GM21367 (cell line): ENCODE results near the gene INO80C.

Source experiments
- ATAC-seq: cut with Tn5 transposase; IDR thresholded peaks from one replicate; pipeline ENCODE4 v1.9.1; 2021; ENCODE audit not compliant: unreplicated experiment

The INO80C gene

DNA sequence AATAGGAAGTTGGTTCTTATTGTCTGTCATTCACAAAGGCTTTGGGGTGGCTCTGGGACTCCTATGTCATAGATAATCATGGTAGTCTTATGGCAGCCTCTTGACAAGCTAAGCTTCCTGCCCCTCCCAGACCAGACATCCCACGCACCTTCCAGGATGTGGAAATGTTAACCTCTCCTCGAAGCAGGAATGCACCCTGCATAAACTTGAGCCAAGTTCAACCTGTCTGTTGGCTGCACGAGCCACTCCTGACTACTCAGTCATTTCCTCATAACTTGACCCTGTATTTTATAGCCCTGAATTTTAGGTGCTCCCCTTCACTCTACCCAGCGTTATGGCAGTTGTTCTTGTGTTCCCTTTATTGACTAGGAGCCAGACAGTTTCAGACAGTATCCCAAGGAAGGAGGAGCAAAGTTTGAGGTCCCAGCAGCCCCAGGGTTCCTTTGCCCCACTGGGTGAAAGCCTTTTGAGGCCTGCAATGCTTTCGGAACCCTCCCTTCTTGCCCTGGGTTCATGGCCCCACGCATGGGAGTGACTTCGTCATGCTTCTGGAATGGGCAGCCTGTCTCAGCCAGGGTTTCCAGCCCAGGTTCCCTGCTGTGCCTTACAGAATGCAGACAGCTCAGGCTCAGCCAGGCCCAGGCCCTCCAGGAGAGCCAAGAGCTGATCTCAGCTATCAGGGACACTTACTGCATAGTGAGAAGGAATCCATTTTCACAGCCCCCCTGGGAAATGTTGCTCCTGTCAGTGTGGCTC, 15.6 kb upstream of the INO80C start:
- ATAC-seq = no peak

GRCh38 chr18:35512761-35513160, 15.0 kb upstream of the INO80C start:
- ATAC-seq = no peak

DNA sequence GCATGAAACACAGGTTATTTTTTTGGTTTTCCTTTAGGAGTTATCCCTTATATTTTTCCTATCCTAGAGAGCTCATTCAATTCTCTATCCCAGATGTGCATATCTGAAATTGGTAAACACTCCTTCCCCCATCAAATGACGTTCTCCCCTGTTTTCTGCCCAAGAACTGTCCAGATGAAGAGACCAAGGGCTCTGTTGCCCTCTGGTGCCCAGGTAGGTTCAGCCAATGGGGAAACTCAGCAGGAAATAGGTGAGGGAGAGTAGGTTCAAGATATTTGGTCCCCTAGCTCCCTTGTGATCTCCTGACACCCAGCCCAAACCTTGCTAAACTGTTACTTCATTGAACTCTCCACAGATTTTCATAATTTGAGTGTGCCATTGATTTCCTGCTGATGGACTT, 14.1 kb upstream of the INO80C start:
- ATAC-seq = no peak

GRCh38 chr18:35511428-35511827, 13.7 kb upstream of the INO80C start:
- peak; percentile 75 for ATAC-seq

DNA sequence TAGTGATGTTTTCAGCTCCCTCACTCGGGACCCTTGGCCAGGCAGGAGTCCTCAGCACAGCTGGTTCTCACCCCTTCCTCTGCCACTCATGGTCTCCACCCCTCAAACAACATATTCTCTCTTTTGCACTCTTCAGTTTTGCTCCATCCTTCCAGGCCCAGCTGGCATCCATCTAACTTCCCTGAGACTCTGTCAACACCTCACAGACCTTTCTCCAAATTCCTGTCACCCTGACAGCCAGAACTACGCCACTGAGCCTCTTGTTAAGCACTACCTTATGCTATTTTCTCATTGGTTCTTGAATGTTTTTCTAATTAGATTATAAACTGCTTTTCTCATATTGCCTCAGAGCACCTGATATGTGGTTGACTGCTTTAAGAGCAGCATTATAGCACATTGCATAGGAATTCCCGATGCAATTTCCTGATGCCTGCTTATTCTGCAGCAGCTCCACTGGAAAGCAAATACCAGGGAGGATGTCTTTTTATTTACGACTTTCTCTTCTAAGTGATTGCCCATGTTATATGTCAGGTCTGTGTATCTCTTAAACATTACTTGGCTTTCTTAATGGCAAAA, 12.4 kb upstream of the INO80C start:
- no peak for ATAC-seq

GRCh38 chr18:35508746-35509338, 11.1 kb upstream of the INO80C start:
- no peak for ATAC-seq

GRCh38 chr18:35508030-35508429, 10.3 kb upstream of the INO80C start:
- ATAC-seq = no peak

DNA sequence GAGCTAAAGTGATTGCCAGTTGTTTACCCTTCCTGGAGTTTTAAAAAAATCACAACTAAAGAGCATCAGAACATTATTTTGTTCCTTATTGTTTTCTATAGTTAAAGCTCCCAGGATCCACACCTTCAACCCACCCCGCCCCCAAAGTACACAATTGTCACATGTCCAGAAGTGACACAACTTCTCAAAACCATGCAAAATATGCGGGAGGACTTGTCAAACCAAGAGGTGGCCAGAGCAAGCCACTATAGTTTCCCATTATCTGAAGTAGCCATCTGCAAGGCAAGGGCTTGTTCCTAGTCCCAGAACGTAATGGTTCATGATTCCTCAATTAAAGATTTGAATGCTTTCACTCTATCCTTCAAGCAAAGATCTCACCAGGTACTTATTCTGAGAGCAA, 9.9 kb upstream of the INO80C start:
- ATAC-seq = no peak

DNA sequence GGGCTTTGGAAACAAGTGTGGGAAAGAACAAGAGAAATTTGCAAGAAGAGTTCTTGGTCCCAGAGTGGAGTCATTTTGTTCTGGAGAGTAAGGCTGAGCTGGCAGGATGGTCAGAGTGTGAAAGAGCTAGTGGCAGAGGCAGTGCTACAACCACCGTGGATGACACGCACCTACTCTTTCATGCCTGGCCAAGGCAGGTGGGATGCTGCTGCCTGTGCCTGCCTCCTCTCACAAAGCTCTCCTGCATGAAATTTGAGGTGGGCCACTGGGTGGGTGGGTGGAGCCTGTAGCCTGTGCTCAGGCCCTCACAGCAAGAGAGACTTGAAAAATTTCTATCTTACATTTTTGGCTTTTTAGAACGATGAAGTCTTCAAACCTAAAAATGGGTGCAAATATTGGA, 9.4 kb upstream of the INO80C start:
- no peak for ATAC-seq

- ATAC-seq = no peak
Observed at GRCh38 chr18:35506024-35506712, 8.4 kb upstream of the INO80C start.

- ATAC-seq = no peak
Observed at GRCh38 chr18:35504996-35505395, 7.2 kb upstream of the INO80C start.

GRCh38 chr18:35502052-35502451, 4.3 kb upstream of the INO80C start:
- ATAC-seq = no peak

- no peak for ATAC-seq
Observed at GRCh38 chr18:35501369-35501768, 3.6 kb upstream of the INO80C start.

- no peak for ATAC-seq
Observed at GRCh38 chr18:35500113-35500512, 2.4 kb upstream of the INO80C start.

DNA sequence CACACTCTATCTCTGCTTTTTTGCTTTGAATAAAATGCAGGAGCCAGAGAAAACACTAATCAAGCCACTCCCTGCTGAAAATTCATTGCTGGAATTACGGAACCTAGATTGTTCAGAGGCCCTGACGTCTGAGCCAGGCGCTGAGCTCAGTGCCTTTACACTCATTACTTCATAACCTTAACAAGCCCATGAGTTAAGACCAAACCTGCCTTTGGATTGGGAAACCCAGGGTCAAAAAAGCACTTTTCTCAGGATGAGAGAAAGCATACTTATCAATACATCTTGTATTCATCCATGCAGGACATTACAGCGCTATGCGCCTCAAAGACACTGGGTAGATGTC, 762 bp downstream of the INO80C start:
- peak; percentile 13 for ATAC-seq

DNA sequence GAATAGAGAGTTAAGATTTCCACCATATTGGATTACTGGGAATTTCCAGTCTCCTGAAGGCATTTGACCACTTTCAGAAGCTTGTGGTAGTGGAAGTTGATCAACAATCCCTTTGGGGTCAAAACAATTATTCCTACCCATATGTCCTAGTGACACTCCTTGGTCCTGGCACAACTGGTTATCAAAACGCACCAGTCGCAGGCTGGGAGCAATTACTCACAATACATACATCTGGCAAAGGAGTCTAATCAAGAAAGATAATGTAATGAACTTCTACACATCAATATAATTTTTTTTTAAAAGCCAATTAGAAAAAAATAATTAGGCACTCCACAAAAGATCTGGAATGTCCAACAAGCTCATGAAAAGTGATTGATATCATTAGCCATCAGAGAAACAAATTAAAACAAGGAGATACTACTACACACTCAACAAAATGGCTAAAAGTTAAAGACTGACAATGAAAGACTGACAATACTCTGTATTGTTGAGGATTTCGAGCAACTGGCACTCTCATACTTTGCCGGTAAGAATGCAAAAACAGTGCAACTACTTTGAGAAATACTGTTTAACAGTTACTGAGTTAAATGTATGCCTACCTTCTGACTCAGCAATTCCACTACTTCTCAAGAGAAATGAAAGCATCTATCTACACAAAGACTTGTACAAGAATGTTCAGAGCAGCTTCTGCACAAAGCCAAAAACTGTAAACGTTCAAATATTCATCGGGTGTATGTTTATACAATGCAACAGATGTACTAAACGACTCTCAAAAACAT, 2.0 kb downstream of the INO80C start:
- no peak for ATAC-seq

DNA sequence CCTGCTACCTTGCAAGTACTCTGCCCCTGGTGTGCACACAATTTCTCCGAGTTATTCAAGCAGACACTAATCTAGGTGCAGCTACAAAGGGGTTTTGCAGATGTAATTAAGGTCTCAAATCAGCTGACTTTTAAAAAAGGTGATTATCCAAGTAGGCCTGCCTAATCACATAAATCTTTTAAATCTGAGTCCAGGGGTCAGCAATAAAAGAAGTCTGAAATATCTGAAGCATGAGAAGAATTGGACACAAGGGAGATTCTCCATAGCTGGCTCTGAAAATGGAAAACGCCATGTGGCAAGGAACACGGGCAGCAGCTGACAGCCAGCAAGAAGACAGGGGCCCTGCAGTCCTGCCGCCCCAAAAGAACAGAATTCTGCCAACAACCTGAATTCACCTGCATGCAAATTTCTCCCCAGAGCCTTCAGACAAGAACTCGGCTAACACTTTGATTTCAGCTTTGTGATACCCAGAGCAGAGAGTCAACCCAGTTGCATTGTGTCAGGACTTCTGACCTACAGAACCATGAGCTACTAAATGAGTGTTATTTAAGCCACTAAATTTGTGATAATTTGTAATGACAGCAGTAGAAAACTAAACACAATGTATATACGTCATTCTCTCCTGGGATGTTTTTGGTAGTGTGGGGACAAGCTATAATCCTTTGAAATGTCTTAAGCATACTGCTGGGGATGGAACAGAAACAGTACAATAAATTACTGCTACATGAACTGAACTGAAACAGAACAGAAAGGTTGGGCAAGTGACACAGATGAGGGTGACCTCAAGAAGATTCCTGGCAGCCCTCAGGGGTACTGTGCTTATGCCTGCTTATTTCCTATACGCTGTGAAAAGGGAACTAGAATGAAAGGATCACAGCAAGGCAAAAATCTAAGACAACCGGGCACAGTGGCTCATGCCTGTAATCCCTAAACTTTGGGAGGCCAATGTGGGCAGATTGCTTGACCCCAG, 3.2 kb downstream of the INO80C start:
- ATAC-seq = no peak

DNA sequence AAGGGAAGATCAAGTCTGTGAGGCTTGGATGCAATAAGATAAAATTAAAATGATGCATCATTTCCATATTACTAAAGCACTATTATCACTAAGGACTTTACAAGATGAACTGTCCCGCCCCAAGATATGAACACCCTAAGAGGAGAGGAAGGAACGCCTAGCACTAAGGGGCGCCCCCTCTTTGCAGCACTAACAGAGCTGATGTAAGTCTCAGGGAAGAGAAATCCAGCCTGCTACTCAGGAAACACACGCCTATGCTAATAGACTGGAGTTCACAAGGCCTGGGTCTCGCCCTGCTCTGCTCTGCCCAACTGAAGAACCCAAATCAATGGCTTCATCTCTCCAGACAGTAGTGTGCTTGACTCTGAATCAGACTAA, 6.1 kb downstream of the INO80C start:
- no peak for ATAC-seq

GRCh38 chr18:35490894-35491699, 6.7 kb downstream of the INO80C start:
- no peak for ATAC-seq
